HepG2 (cell line): ENCODE results near the gene TMX3.

Experiments used
- EP300 ChIP-seq, 3 experiments: sonication (generic) in 1 of 3; formaldehyde crosslinking in 1 of 3; IDR thresholded peaks; 2 replicates each; pipeline versions ENCODE4 v1.5.1 to v1.6.1; 2011 to 2020; ENCODE audit warnings: low read depth in 2 of 3, low read length in 2 of 3, borderline replicate concordance in 1 of 3, improper control_type of control experiment in 1 of 3, mild to moderate bottlenecking in 1 of 3, missing genetic modification reagents in 1 of 3, moderate library complexity in 1 of 3
- KDM1A ChIP-seq: IDR thresholded peaks from 2 replicates; pipeline ENCODE4 v1.6.1; 2016; ENCODE audit warnings: missing compliant biosample characterization
- ZNF143 ChIP-seq: sonication (generic); formaldehyde crosslinking; IDR thresholded peaks from 2 replicates; pipeline ENCODE4 v1.4.0; 2020; ENCODE audit warnings: missing genetic modification reagents
- TF ChIP-seq, protein P1 (sequence below): sonication (generic); formaldehyde crosslinking; conservative IDR thresholded peaks from 2 replicates; pipeline ENCODE4 v1.4.0; 2020; ENCODE audit warnings: missing genetic modification reagents

DNA sequence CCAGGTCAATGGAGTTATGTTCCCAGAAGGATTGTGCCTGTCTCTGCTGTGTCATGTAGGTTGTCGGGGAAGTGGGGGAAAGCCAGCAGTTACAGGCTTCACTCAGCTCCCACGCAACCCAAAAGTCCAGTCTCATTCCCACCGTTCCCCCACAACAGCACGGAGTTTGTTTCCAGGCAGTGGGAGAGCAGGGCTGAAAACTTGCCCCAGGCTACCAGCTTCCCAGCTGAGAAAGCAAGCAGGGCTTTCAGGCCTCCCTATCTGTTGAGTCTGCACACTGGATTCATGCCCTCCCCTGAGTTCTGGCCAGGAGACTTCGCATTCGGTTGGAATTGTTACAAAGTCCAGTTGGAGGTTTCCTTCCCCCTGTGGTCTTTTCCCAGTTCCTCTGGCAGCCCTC, 76.3 kb downstream of the TMX3 start:
- TF ChIP-seq KDM1A (no peak), EP300 (IDR thresholded peaks at IDR 0.05; ENCODE audit: low read depth in 2 of 2, low read length in 2 of 2) (no peak), EP300 (CRISPR knock-in tag; IDR thresholded peaks at IDR 0.05; ENCODE audit: borderline replicate concordance) (no peak), ZNF143 (CRISPR knock-in tag) (no peak)
- TF ChIP-seq, protein P1, sequence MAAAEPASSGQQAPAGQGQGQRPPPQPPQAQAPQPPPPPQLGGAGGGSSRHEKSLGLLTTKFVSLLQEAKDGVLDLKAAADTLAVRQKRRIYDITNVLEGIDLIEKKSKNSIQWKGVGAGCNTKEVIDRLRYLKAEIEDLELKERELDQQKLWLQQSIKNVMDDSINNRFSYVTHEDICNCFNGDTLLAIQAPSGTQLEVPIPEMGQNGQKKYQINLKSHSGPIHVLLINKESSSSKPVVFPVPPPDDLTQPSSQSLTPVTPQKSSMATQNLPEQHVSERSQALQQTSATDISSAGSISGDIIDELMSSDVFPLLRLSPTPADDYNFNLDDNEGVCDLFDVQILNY (CRISPR knock-in tag): no peak
